ENCODE data around the gene MCTP1.

The MCTP1 gene

GRCh38 chr5:94691291-94691690 lies 593.6 kb downstream of the MCTP1 start:
- Histone ChIP-seq H3K27me3 (ENCODE audit: low read depth, low read length) (no peaks in the 10 kb centered on the region), H3K27ac (ENCODE audit: low read length) (no peak overlapping the region), H3K9me3 (ENCODE audit: control insufficient read depth in 1 of 2, low read length in 2 of 2) (no peaks in the 10 kb centered on the region), H3K4me1 (ENCODE audit: control insufficient read depth in 1 of 2, insufficient read depth in 2 of 2, low read length in 2 of 2) (no peaks in the 10 kb centered on the region), H3K36me3 (ENCODE audit: control insufficient read depth in 1 of 2, insufficient read depth in 2 of 2, low read length in 2 of 2) (peaks cover 9 to 10% of the 10 kb centered on the region in 2 donors), H3K4me3 (ENCODE audit: low read depth in 1 of 2, low read length in 2 of 2) (no peak overlapping the region)

GRCh38 chr5:94690778-94691177 lies 594.1 kb downstream of the MCTP1 start:
- H3K4me3 ChIP-seq (ENCODE audit: low read depth in 1 of 2, low read length in 2 of 2) = no peak overlapping the region
- H3K27me3 ChIP-seq (ENCODE audit: low read depth, low read length) = no peaks in the 10 kb centered on the region
- H3K27ac ChIP-seq (ENCODE audit: low read length) = no peak overlapping the region
- no peaks in the 10 kb centered on the region for H3K9me3 ChIP-seq (ENCODE audit: control insufficient read depth in 1 of 2, low read length in 2 of 2)
- H3K36me3 ChIP-seq (ENCODE audit: control insufficient read depth in 1 of 2, insufficient read depth in 2 of 2, low read length in 2 of 2) = peaks cover 9 to 10% of the 10 kb centered on the region in 2 donors
- H3K4me1 ChIP-seq (ENCODE audit: control insufficient read depth in 1 of 2, insufficient read depth in 2 of 2, low read length in 2 of 2) = no peaks in the 10 kb centered on the region

- H3K36me3 ChIP-seq (ENCODE audit: control insufficient read depth in 1 of 2, insufficient read depth in 2 of 2, low read length in 2 of 2) = peaks cover 6 to 10% of the 10 kb centered on the region in 2 donors
These were observed 595.0 kb downstream of the MCTP1 start for GRCh38 chr5:94689908-94690307.

GRCh38 chr5:94682814-94683520 lies 601.9 kb downstream of the MCTP1 start:
- Histone ChIP-seq H3K27me3 (ENCODE audit: low read depth, low read length) (no peaks in the 10 kb centered on the region), H3K36me3 (ENCODE audit: control insufficient read depth in 1 of 2, insufficient read depth in 2 of 2, low read length in 2 of 2) (no peaks in the 10 kb centered on the region), H3K27ac (ENCODE audit: low read length) (no peak overlapping the region), H3K4me3 (ENCODE audit: low read depth in 1 of 2, low read length in 2 of 2) (no peak overlapping the region), H3K4me1 (ENCODE audit: control insufficient read depth in 1 of 2, insufficient read depth in 2 of 2, low read length in 2 of 2) (no peaks in the 10 kb centered on the region), H3K9me3 (ENCODE audit: control insufficient read depth in 1 of 2, low read length in 2 of 2) (no peaks in the 10 kb centered on the region)

More at GRCh38 chr5:94689908-94690307, 595.0 kb downstream of the MCTP1 start:
- Histone ChIP-seq H3K4me1 (ENCODE audit: control insufficient read depth in 1 of 2, insufficient read depth in 2 of 2, low read length in 2 of 2) (no peaks in the 10 kb centered on the region), H3K27ac (ENCODE audit: low read length) (no peak overlapping the region), H3K4me3 (ENCODE audit: low read depth in 1 of 2, low read length in 2 of 2) (no peak overlapping the region), H3K27me3 (ENCODE audit: low read depth, low read length) (no peaks in the 10 kb centered on the region), H3K9me3 (ENCODE audit: control insufficient read depth in 1 of 2, low read length in 2 of 2) (no peaks in the 10 kb centered on the region)

- H3K36me3 ChIP-seq (ENCODE audit: control insufficient read depth in 1 of 2, insufficient read depth in 2 of 2, low read length in 2 of 2) = no peaks in the 10 kb centered on the region
- no peaks in the 10 kb centered on the region for H3K9me3 ChIP-seq (ENCODE audit: control insufficient read depth in 1 of 2, low read length in 2 of 2)
- no peaks in the 10 kb centered on the region for H3K27me3 ChIP-seq (ENCODE audit: low read depth, low read length)
- H3K4me1 ChIP-seq (ENCODE audit: control insufficient read depth in 1 of 2, insufficient read depth in 2 of 2, low read length in 2 of 2) = no peaks in the 10 kb centered on the region
- H3K27ac ChIP-seq (ENCODE audit: low read length) = no peak overlapping the region
- no peak overlapping the region for H3K4me3 ChIP-seq (ENCODE audit: low read depth in 1 of 2, low read length in 2 of 2)
These were observed 608.8 kb downstream of the MCTP1 start for GRCh38 chr5:94675965-94676618.

- Histone ChIP-seq H3K27ac (ENCODE audit: low read length) (no peak overlapping the region), H3K9me3 (ENCODE audit: control insufficient read depth in 1 of 2, low read length in 2 of 2) (no peaks in the 10 kb centered on the region), H3K36me3 (ENCODE audit: control insufficient read depth in 1 of 2, insufficient read depth in 2 of 2, low read length in 2 of 2) (no peaks in the 10 kb centered on the region), H3K27me3 (ENCODE audit: low read depth, low read length) (no peaks in the 10 kb centered on the region), H3K4me1 (ENCODE audit: control insufficient read depth in 1 of 2, insufficient read depth in 2 of 2, low read length in 2 of 2) (no peaks in the 10 kb centered on the region), H3K4me3 (ENCODE audit: low read depth in 1 of 2, low read length in 2 of 2) (no peak overlapping the region)
These were observed 610.2 kb downstream of the MCTP1 start for GRCh38 chr5:94674490-94675382.

GRCh38 chr5:94672746-94673145 lies 612.1 kb downstream of the MCTP1 start:
- Histone ChIP-seq H3K27ac (ENCODE audit: low read length) (no peak overlapping the region), H3K4me1 (ENCODE audit: control insufficient read depth in 1 of 2, insufficient read depth in 2 of 2, low read length in 2 of 2) (no peaks in the 10 kb centered on the region), H3K36me3 (ENCODE audit: control insufficient read depth in 1 of 2, insufficient read depth in 2 of 2, low read length in 2 of 2) (no peaks in the 10 kb centered on the region), H3K27me3 (ENCODE audit: low read depth, low read length) (no peaks in the 10 kb centered on the region), H3K4me3 (ENCODE audit: low read depth in 1 of 2, low read length in 2 of 2) (no peak overlapping the region), H3K9me3 (ENCODE audit: control insufficient read depth in 1 of 2, low read length in 2 of 2) (no peaks in the 10 kb centered on the region)

- no peaks in the 10 kb centered on the region for H3K27me3 ChIP-seq (ENCODE audit: low read depth, low read length)
- H3K4me3 ChIP-seq (ENCODE audit: low read depth in 1 of 2, low read length in 2 of 2) = no peak overlapping the region
- no peaks in the 10 kb centered on the region for H3K4me1 ChIP-seq (ENCODE audit: control insufficient read depth in 1 of 2, insufficient read depth in 2 of 2, low read length in 2 of 2)
- H3K36me3 ChIP-seq (ENCODE audit: control insufficient read depth in 1 of 2, insufficient read depth in 2 of 2, low read length in 2 of 2) = no peaks in the 10 kb centered on the region
- H3K9me3 ChIP-seq (ENCODE audit: control insufficient read depth in 1 of 2, low read length in 2 of 2) = no peaks in the 10 kb centered on the region
- no peak overlapping the region for H3K27ac ChIP-seq (ENCODE audit: low read length)
These were observed 614.2 kb downstream of the MCTP1 start for GRCh38 chr5:94670726-94671125.

- Histone ChIP-seq H3K9me3 (ENCODE audit: control insufficient read depth in 1 of 2, low read length in 2 of 2) (no peaks in the 10 kb centered on the region), H3K4me3 (ENCODE audit: low read depth in 1 of 2, low read length in 2 of 2) (no peak overlapping the region), H3K27ac (ENCODE audit: low read length) (no peak overlapping the region), H3K4me1 (ENCODE audit: control insufficient read depth in 1 of 2, insufficient read depth in 2 of 2, low read length in 2 of 2) (no peaks in the 10 kb centered on the region), H3K27me3 (ENCODE audit: low read depth, low read length) (no peaks in the 10 kb centered on the region), H3K36me3 (ENCODE audit: control insufficient read depth in 1 of 2, insufficient read depth in 2 of 2, low read length in 2 of 2) (peaks cover 0 to 8% of the 10 kb centered on the region in 2 donors)
These were observed 617.0 kb downstream of the MCTP1 start for GRCh38 chr5:94667937-94668336.

GRCh38 chr5:94661086-94661485 lies 623.8 kb downstream of the MCTP1 start:
- H3K4me3 ChIP-seq (ENCODE audit: low read depth in 1 of 2, low read length in 2 of 2) = no peak overlapping the region
- H3K36me3 ChIP-seq (ENCODE audit: control insufficient read depth in 1 of 2, insufficient read depth in 2 of 2, low read length in 2 of 2) = peaks cover 0 to 25% of the 10 kb centered on the region in 2 donors
- no peaks in the 10 kb centered on the region for H3K27me3 ChIP-seq (ENCODE audit: low read depth, low read length)
- H3K9me3 ChIP-seq (ENCODE audit: control insufficient read depth in 1 of 2, low read length in 2 of 2) = peaks cover 10 to 12% of the 10 kb centered on the region in 2 donors
- H3K4me1 ChIP-seq (ENCODE audit: control insufficient read depth in 1 of 2, insufficient read depth in 2 of 2, low read length in 2 of 2) = no peaks in the 10 kb centered on the region
- no peak overlapping the region for H3K27ac ChIP-seq (ENCODE audit: low read length)

- Histone ChIP-seq H3K36me3 (ENCODE audit: control insufficient read depth in 1 of 2, insufficient read depth in 2 of 2, low read length in 2 of 2) (peaks cover 0 to 25% of the 10 kb centered on the region in 2 donors), H3K4me1 (ENCODE audit: control insufficient read depth in 1 of 2, insufficient read depth in 2 of 2, low read length in 2 of 2) (no peaks in the 10 kb centered on the region), H3K27ac (ENCODE audit: low read length) (no peak overlapping the region), H3K9me3 (ENCODE audit: control insufficient read depth in 1 of 2, low read length in 2 of 2) (peaks cover 10 to 12% of the 10 kb centered on the region in 2 donors), H3K27me3 (ENCODE audit: low read depth, low read length) (no peaks in the 10 kb centered on the region), H3K4me3 (ENCODE audit: low read depth in 1 of 2, low read length in 2 of 2) (no peak overlapping the region)
These were observed 624.4 kb downstream of the MCTP1 start for GRCh38 chr5:94660506-94660905.

Measured in muscle layer of duodenum (tissue), 2 donors.